ENCODE measurements around the gene ZBTB16. TPM values are rescaled to one million over a fixed set of nuclear protein-coding genes. Genes with fewer than 3 reads are reported as not detected.

ZBTB16 gene
- polyA plus RNA-seq, 3 donors: 4.1 to 12.3 (median 8.3) TPM

DNA sequence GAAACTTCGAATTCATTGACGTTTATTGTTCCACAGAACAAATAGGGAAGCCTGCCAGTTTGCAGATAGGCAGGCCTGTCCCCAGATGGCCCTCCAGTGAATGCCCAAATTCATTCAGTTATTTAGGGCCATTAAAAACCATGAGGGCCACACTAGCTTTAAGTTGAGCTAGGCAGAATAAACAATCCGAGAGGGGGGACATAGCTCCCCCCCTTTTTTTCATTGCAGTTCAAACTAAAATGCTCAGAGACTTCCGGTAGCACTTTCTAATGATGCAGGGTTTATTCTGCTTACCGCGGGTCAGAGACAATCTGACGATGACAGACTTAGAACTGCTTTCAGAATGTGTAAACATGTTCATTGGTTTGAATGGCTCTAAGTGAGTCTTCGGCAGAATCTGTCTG, 72.0 kb downstream of the ZBTB16 start:
- Mint-ChIP-seq H3K4me1 (peaks cover 63% of the 10 kb centered on the region), H3K27ac (no peak overlapping the region), H3K9me3 (no peaks in the 10 kb centered on the region), H3K27me3 (ENCODE audit: low read depth in 3 of 3) (no peaks in the 10 kb centered on the region), H3K36me3 (peaks cover 5 to 9% of the 10 kb centered on the region in 2 donors), H3K4me3 (no peak overlapping the region)
- Histone ChIP-seq H2AFZ (ENCODE audit: insufficient read depth, low read depth, low read length, poor library complexity, severe bottlenecking) (no peak overlapping the region), H3K4me1 (ENCODE audit: control insufficient read depth in 1 of 2, insufficient read depth in 2 of 2, low read length in 2 of 2) (peaks cover 31 to 36% of the 10 kb centered on the region in 2 donors), H3K4me3 (replicated peaks in 1 of 3; ENCODE audit: low read depth in 2 of 3, low read length in 3 of 3) (no peak overlapping the region), H3K79me2 (ENCODE audit: insufficient read depth, low read length) (no peaks in the 10 kb centered on the region), H3K27me3 (ENCODE audit: control insufficient read depth in 2 of 2, insufficient read depth in 2 of 2, low read length in 2 of 2) (no peaks in the 10 kb centered on the region), H3K27ac (ENCODE audit: low read depth in 1 of 2, low read length in 2 of 2) (no peak overlapping the region), H3K9me3 (replicated peaks in 1 of 2; ENCODE audit: control insufficient read depth in 1 of 2, insufficient read depth in 1 of 2, low read length in 2 of 2) (no peaks in the 10 kb centered on the region), H3K4me2 (replicated peaks; ENCODE audit: extremely low read depth, low read length, poor library complexity, severe bottlenecking) (no peak overlapping the region), H4K20me1 (ENCODE audit: insufficient read depth, low read length) (peaks cover 3% of the 10 kb centered on the region), H3K9ac (ENCODE audit: insufficient read depth, low read length, poor library complexity, severe bottlenecking) (no peak overlapping the region), H3K36me3 (replicated peaks in 1 of 2; ENCODE audit: control insufficient read depth in 1 of 2, insufficient read depth in 2 of 2, low read length in 2 of 2) (no peaks in the 10 kb centered on the region)
- intact Hi-C loops (cut with micrococcal nuclease): loop anchor here in 1 of 2 donors (10.0 kb wide), 1 partner anchor 47 kb away; no protein-coding TSS in a partner anchor
- TF ChIP-seq, protein P1, sequence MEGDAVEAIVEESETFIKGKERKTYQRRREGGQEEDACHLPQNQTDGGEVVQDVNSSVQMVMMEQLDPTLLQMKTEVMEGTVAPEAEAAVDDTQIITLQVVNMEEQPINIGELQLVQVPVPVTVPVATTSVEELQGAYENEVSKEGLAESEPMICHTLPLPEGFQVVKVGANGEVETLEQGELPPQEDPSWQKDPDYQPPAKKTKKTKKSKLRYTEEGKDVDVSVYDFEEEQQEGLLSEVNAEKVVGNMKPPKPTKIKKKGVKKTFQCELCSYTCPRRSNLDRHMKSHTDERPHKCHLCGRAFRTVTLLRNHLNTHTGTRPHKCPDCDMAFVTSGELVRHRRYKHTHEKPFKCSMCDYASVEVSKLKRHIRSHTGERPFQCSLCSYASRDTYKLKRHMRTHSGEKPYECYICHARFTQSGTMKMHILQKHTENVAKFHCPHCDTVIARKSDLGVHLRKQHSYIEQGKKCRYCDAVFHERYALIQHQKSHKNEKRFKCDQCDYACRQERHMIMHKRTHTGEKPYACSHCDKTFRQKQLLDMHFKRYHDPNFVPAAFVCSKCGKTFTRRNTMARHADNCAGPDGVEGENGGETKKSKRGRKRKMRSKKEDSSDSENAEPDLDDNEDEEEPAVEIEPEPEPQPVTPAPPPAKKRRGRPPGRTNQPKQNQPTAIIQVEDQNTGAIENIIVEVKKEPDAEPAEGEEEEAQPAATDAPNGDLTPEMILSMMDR (IDR thresholded peaks at IDR 0.05): no peak
- 33% methylated on average over 8 of the region's 8 CpGs for WGBS (ENCODE audit: insufficient coverage)
- no peak for DNase-seq

DNA sequence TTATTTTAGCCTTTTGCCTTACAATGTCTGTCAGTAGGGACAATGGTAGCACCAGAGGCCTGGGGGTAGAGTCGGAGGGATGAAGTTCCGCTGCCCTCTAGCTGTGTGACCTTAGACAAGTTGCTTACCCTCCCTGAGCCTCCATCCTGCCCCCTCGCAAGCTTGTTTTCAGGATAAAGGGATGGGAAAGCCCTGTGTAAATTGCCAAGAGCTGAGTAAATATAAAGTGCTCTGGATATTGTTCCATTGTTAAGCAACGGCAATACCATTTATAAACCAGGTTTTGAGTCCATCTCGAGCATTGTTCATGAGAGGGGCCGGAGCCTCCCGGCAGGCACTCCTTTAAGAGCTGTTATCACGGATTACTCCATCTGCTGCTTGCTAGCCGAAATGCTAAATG, 72.9 kb downstream of the ZBTB16 start:
- no peaks in the 10 kb centered on the region for H3K27me3 ChIP-seq (ENCODE audit: control insufficient read depth in 2 of 2, insufficient read depth in 2 of 2, low read length in 2 of 2)
- H3K36me3 ChIP-seq (replicated peaks in 1 of 2; ENCODE audit: control insufficient read depth in 1 of 2, insufficient read depth in 2 of 2, low read length in 2 of 2): no peaks in the 10 kb centered on the region
- peaks cover 32 to 36% of the 10 kb centered on the region in 2 donors for H3K4me1 ChIP-seq (ENCODE audit: control insufficient read depth in 1 of 2, insufficient read depth in 2 of 2, low read length in 2 of 2)
- Mint-ChIP-seq H3K27me3 (ENCODE audit: low read depth in 3 of 3) (no peaks in the 10 kb centered on the region), H3K4me3 (no peak overlapping the region), H3K27ac (no peak overlapping the region), H3K4me1 (peaks cover 63% of the 10 kb centered on the region), H3K9me3 (no peaks in the 10 kb centered on the region), H3K36me3 (peaks cover under 1 to 4% of the 10 kb centered on the region in 2 donors)
- intact Hi-C loops (cut with micrococcal nuclease): loop anchor here in 1 of 2 donors (10.0 kb wide), 1 partner anchor 48 kb away; no protein-coding TSS in a partner anchor
- WGBS (ENCODE audit: insufficient coverage): 95% methylated on average over 7 of the region's 9 CpGs
- no peak overlapping the region for H3K4me3 ChIP-seq (replicated peaks in 1 of 3; ENCODE audit: low read depth in 2 of 3, low read length in 3 of 3)
- peaks cover 3% of the 10 kb centered on the region for H4K20me1 ChIP-seq (ENCODE audit: insufficient read depth, low read length)
- no peak for DNase-seq
- TF ChIP-seq, protein P1 (IDR thresholded peaks at IDR 0.05): no peak
- no peak overlapping the region for H3K27ac ChIP-seq (ENCODE audit: low read depth in 1 of 2, low read length in 2 of 2)
- H3K9me3 ChIP-seq (replicated peaks in 1 of 2; ENCODE audit: control insufficient read depth in 1 of 2, insufficient read depth in 1 of 2, low read length in 2 of 2): no peaks in the 10 kb centered on the region
- H2AFZ ChIP-seq (ENCODE audit: insufficient read depth, low read depth, low read length, poor library complexity, severe bottlenecking): no peak overlapping the region
- no peak overlapping the region for H3K9ac ChIP-seq (ENCODE audit: insufficient read depth, low read length, poor library complexity, severe bottlenecking)
- peaks cover 6% of the 10 kb centered on the region for H3K79me2 ChIP-seq (ENCODE audit: insufficient read depth, low read length)
- no peak overlapping the region for H3K4me2 ChIP-seq (replicated peaks; ENCODE audit: extremely low read depth, low read length, poor library complexity, severe bottlenecking)
